ENCODE results near the gene NR2F1-AS1.
A peak's percentile ranks its signal among the peaks of the same experiment; 100 is the strongest.

The NR2F1-AS1 gene

DNA sequence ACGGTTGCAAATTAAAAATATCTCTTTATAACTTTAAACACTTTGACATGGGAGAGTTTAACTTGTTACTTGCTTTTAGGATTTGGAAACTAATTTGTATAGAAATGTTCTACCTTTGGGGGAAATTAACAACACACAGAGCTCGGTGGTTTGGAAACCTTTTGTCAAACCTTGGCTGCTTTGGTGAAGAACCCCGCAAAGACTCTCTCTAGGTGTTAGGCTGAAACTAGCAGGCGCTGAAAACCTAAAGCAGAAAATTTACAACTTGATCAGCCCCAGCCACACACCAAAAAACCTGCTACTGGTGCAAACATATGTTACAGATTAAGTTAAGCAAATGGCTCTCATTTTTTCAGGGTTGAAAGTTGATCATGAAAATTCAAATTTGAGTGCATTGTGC, 27.8 kb upstream of the NR2F1-AS1 start:
- no peak overlapping the region for H3K4me3 ChIP-seq (ENCODE audit: low read depth, low read length)
- TF ChIP-seq, protein P1, sequence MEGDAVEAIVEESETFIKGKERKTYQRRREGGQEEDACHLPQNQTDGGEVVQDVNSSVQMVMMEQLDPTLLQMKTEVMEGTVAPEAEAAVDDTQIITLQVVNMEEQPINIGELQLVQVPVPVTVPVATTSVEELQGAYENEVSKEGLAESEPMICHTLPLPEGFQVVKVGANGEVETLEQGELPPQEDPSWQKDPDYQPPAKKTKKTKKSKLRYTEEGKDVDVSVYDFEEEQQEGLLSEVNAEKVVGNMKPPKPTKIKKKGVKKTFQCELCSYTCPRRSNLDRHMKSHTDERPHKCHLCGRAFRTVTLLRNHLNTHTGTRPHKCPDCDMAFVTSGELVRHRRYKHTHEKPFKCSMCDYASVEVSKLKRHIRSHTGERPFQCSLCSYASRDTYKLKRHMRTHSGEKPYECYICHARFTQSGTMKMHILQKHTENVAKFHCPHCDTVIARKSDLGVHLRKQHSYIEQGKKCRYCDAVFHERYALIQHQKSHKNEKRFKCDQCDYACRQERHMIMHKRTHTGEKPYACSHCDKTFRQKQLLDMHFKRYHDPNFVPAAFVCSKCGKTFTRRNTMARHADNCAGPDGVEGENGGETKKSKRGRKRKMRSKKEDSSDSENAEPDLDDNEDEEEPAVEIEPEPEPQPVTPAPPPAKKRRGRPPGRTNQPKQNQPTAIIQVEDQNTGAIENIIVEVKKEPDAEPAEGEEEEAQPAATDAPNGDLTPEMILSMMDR (IDR thresholded peaks at IDR 0.05; ENCODE audit: control insufficient read depth, extremely low read depth, insufficient read depth) = no peak
- DNase-seq (ENCODE audit: low read depth) = no peak

DNA sequence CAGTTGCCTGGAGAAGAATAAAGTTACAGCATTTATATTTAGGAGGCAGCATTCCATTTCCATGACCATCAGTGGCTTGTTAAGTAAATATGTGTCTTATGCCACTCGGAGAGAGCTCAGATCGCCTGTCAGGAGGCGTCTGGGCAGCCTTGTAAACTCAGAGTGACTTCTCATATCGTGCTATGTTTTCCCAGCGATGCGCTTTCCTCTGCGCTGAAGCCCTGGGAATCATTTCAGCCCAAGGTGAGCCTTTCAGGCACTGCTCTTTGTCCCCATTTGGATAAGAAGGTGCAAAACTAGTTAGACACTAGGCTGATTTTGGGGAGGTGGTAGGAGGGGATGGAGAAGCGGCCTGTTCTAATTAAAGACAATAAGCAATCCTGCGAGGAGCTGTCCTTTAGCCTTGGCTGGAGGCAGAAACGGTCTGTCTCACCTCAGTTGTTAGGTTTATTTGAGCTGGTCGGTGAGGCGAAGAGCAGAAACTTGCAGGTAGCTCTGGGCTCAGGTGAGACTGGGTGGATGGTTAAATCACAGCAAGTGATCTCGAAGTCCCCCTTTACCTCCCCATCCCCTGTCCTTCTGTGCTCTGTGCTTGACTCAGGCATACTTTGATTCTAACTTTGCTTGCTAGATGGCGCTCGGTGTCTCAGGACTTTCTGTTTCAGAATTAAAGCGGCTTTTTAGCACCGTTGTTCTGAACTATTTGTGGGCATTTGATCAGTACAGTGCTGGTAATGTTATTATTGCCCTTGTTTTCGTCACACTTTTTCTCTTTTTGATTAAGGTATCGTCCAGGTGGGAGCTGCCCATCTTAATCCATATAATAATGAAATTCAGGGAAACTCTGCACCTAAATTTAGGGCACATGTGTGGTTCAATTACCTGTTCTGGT, 26.6 kb upstream of the NR2F1-AS1 start:
- TF ChIP-seq, protein P1 (IDR thresholded peaks at IDR 0.05; ENCODE audit: control insufficient read depth, extremely low read depth, insufficient read depth) = peak; percentile 77
- DNase-seq (ENCODE audit: low read depth) = no peak
- H3K4me3 ChIP-seq (ENCODE audit: low read depth, low read length) = no peak overlapping the region

DNA sequence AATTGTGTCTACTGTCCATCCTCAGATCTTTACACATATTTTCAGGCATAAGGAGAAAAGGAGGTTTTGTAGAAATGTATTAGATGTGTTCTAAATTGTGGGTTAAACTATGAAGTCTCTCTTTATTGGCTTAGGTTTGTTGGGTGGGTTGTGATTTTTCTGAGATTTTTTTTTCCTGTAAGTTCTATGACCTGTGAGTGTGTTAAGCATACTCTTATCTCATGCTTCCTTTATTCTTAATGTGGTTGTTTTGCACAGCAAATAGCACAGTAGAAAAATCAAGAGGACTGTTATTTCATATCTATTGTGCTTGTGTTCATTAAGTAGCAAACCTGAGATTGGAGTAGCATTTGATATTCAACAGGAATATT, 25.3 kb upstream of the NR2F1-AS1 start:
- TF ChIP-seq, protein P1 (IDR thresholded peaks at IDR 0.05; ENCODE audit: control insufficient read depth, extremely low read depth, insufficient read depth) = no peak
- no peak for DNase-seq (ENCODE audit: low read depth)
- H3K4me3 ChIP-seq (ENCODE audit: low read depth, low read length) = no peak overlapping the region

- DNase-seq (ENCODE audit: low read depth) = no peak
- H3K4me3 ChIP-seq (ENCODE audit: low read depth, low read length) = no peak overlapping the region
- TF ChIP-seq, protein P1 (IDR thresholded peaks at IDR 0.05; ENCODE audit: control insufficient read depth, extremely low read depth, insufficient read depth) = no peak
Observed at GRCh38 chr5:93604644-93605515, 23.9 kb upstream of the NR2F1-AS1 start.

- TF ChIP-seq, protein P1 (IDR thresholded peaks at IDR 0.05; ENCODE audit: control insufficient read depth, extremely low read depth, insufficient read depth) = no peak
- H3K4me3 ChIP-seq (ENCODE audit: low read depth, low read length) = no peak overlapping the region
- DNase-seq (ENCODE audit: low read depth) = no peak
Observed at GRCh38 chr5:93603793-93604643, 23.0 kb upstream of the NR2F1-AS1 start.

DNA sequence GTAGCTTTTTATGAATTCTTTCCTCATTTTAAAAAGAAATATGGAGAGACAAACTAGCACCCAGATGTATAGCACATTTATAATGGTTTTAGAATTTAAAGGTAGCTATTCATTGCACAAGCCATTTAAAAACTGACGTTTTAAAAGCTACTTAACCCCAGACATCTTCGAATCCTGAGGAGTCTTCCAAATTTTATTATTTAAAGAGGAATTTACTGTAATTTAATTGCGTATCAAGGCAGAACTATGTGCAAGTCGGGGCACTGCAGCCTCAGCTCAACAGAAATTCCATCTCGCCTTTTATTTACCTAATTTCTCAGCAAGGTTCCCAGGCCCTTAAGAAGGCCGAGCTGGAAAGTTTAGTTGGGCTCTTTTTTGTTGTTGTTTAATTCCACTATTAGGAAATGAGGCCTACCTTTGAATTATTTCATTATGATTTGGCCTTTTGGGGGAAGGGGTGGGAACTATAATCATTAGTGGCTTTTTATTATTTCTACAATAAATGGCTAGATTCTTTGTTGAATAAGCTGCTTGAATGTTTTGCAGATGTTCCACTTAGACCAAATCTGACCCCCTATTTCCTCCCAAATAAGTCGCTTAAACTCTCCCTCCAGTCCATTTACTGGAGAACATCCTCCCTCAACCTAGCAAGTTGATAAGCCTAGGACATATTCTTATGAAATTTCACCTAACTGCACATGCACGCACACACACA, 22.2 kb upstream of the NR2F1-AS1 start:
- no peak for DNase-seq (ENCODE audit: low read depth)
- TF ChIP-seq, protein P1 (IDR thresholded peaks at IDR 0.05; ENCODE audit: control insufficient read depth, extremely low read depth, insufficient read depth) = no peak
- H3K4me3 ChIP-seq (ENCODE audit: low read depth, low read length) = no peak overlapping the region
